ENCODE measurements around the gene FRAS1. TPM values are rescaled to one million over a fixed set of nuclear protein-coding genes. Genes with fewer than 3 reads are reported as not detected.
A peak's percentile ranks its signal among the peaks of the same experiment; 100 is the strongest.
"Not testable (repeated sequence)": the region's sequence is repeated elsewhere in the genome, so short reads cannot be mapped to it uniquely, and the experiment has no call there.

The FRAS1 gene
- total RNA-seq, 4 donors from 2014 or later = 3.2 to 4.1 (median 3.4) TPM

DNA sequence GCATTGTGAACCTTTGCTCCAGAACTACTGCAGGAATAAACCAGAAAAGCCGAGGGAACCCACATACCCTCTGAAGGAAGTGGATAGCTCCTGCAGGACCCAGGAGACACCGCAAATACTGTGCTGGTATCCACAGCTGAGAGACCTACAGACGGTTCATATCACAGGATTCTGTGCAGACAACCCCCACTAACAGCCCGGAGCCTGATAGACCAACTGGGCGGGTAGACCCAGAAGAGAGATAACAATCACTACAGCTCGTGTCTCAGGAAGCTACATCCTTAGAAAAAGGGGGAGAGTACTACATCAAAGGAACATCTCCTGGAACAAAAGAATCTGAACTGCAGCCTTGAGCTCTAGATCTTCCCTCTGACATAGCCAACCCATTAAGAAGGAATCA is 150.8 kb downstream of the FRAS1 start:
- TF ChIP-seq, protein P1, sequence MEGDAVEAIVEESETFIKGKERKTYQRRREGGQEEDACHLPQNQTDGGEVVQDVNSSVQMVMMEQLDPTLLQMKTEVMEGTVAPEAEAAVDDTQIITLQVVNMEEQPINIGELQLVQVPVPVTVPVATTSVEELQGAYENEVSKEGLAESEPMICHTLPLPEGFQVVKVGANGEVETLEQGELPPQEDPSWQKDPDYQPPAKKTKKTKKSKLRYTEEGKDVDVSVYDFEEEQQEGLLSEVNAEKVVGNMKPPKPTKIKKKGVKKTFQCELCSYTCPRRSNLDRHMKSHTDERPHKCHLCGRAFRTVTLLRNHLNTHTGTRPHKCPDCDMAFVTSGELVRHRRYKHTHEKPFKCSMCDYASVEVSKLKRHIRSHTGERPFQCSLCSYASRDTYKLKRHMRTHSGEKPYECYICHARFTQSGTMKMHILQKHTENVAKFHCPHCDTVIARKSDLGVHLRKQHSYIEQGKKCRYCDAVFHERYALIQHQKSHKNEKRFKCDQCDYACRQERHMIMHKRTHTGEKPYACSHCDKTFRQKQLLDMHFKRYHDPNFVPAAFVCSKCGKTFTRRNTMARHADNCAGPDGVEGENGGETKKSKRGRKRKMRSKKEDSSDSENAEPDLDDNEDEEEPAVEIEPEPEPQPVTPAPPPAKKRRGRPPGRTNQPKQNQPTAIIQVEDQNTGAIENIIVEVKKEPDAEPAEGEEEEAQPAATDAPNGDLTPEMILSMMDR (IDR thresholded peaks at IDR 0.05) = no peak
- TF ChIP-seq POLR2A (IDR thresholded peaks at IDR 0.05) = no peak
- no peak overlapping the region for H3K4me3 ChIP-seq
- no peaks in the 10 kb centered on the region for H3K36me3 ChIP-seq
- no peaks in the 10 kb centered on the region for H3K9me3 ChIP-seq
- DNase-seq = no peak
- H3K27ac ChIP-seq = no peak overlapping the region
- H3K4me1 ChIP-seq = no peaks in the 10 kb centered on the region
- no peaks in the 10 kb centered on the region for H3K27me3 ChIP-seq

DNA sequence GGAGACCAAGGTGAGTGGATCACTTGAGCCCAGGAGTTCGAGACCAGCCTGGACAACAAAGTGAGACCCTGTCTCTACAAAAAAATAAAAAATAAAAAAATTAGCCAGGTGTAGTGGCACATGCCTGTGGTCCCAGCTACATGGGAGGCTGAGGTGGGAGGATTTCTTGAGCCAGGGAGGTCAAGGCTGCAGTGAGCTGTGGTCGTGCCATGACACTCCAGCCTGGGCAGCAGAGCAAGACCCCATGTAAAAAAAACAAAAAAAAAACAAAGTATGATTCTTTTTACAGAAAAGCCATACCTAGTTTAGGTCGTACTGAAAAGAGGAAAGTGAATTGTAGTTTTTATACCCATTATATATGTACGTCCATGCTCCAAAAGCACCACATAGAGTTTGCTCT is 151.8 kb downstream of the FRAS1 start:
- not testable (repeated sequence) for DNase-seq, H3K4me3 ChIP-seq, H3K36me3 ChIP-seq, H3K27ac ChIP-seq, H3K27me3 ChIP-seq, H3K9me3 ChIP-seq, H3K4me1 ChIP-seq

DNA sequence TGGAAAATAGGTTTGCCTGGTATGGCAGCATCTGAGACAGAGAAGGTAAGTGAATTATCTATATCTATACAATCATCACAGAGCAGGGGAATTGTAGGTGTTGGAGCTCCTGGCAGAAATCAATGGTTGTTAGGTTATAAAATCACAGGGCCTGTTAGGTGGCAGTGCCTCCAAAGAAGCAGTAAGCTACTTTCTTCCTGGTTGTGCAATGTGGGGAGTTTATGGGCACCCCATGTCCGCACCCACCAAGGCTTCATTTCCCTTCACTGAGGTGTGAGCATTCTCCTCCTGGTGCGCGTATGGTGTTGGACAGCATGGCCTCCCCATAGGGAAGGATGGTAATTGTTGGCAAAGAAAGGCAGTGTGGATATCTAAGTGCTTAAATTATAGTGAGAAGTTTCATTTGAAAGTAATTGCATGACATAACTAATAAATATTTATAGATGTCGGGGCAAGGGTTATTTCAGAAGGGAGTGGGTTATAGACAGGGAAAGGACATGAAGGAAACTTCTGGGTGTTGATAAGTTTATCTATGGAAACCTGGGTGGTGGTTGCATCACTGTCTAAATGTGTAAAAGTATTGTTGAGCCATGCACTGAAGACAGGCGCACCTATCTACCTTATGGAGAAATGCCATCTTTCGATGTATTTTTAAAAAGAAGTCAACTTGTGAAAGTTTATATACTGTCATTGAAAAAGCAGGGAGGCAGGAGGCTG is 153.7 kb downstream of the FRAS1 start:
- Histone ChIP-seq H3K4me3 (no peak overlapping the region), H3K36me3 (no peaks in the 10 kb centered on the region), H3K27ac (peak overlapping the region in 1 of 4 donors; percentile 45), H3K9me3 (no peaks in the 10 kb centered on the region), H3K27me3 (no peaks in the 10 kb centered on the region), H3K4me1 (no peaks in the 10 kb centered on the region)
- TF ChIP-seq, protein P1 (IDR thresholded peaks at IDR 0.05) = no peak
- TF ChIP-seq POLR2A (IDR thresholded peaks at IDR 0.05) = no peak
- DNase-seq = peak in 1 of 3 donors; percentile 50

DNA sequence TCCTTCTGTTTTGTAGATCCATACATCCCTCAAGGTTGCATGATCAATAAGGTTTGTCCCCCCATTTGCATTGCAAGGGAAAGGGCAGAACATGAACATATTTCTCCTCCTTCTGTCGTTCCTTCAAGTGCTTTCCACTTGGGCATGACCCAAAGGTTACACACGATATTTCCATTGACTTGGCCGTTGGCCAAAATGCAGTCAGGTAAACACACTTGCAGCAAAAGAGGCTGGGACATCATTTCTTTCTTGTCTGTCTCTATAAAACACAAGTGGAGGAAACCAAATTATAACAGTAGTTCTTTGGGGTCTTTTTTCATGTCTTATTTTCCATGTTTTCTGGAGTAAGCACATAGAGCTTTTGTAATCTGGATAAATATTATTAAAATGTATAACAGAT is 156.1 kb downstream of the FRAS1 start:
- no peaks in the 10 kb centered on the region for H3K4me1 ChIP-seq
- no peaks in the 10 kb centered on the region for H3K9me3 ChIP-seq
- H3K4me3 ChIP-seq = no peak overlapping the region
- no peaks in the 10 kb centered on the region for H3K27me3 ChIP-seq
- no peak for TF ChIP-seq POLR2A (IDR thresholded peaks at IDR 0.05)
- TF ChIP-seq, protein P1 (IDR thresholded peaks at IDR 0.05) = no peak
- no peak overlapping the region for H3K27ac ChIP-seq
- no peaks in the 10 kb centered on the region for H3K36me3 ChIP-seq
- no peak for DNase-seq

DNA sequence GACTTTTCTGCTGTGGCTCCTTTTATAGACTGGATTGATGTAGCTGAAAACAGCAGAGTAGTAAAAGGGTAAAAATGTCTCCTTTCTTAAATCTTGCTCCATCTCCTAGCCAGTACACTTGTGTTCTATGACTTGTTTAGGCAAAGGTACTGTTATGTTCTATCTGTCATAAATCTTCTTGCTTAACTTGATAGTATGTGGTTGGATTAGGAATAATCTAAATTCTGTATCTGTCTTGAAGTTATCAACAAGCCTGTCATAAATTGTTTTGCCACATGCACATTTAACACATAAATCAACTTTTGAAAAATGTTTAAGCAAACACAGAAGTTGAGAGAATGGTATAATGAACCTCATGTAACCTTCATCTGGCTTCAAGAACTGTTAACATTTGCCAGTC is 157.0 kb downstream of the FRAS1 start:
- Histone ChIP-seq H3K4me1 (no peaks in the 10 kb centered on the region), H3K9me3 (no peaks in the 10 kb centered on the region), H3K27me3 (no peaks in the 10 kb centered on the region), H3K36me3 (no peaks in the 10 kb centered on the region), H3K27ac (no peak overlapping the region), H3K4me3 (no peak overlapping the region)
- no peak for DNase-seq
- TF ChIP-seq POLR2A (IDR thresholded peaks at IDR 0.05) = no peak
- TF ChIP-seq, protein P1 (IDR thresholded peaks at IDR 0.05) = no peak

DNA sequence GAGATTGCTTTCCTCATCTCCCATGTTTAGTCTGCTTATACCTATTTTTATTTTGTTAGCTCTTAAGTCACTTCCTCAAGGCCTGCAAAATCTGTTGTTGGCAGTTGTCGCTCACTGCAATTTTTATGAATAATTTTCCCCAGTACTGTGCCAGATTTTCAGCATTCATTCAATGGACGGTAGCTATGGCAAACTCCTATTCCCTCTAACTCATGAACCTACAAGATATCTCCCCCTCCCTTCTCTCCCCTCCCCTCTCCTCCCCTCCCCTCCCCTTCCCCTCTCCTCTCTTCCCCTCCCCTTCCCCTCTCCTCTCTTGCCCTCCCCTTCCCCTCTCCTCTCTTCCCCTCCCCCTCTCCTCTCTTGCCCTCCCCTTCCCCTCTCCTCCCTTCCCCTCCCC is 160.4 kb downstream of the FRAS1 start:
- Histone ChIP-seq H3K36me3 (no peaks in the 10 kb centered on the region), H3K4me1 (no peaks in the 10 kb centered on the region), H3K9me3 (no peaks in the 10 kb centered on the region), H3K4me3 (no peak overlapping the region), H3K27ac (no peak overlapping the region), H3K27me3 (no peaks in the 10 kb centered on the region)
- TF ChIP-seq, protein P1 (IDR thresholded peaks at IDR 0.05) = no peak
- TF ChIP-seq POLR2A (IDR thresholded peaks at IDR 0.05) = no peak
- no peak for DNase-seq

All from Peyer's patch (tissue), 4 donors.